Placental pericyte (primary cell): Measurements from ENCODE around the gene SMG7. TPM values are rescaled to one million over a fixed set of nuclear protein-coding genes. Genes with fewer than 3 reads are reported as not detected.

Source experiments
- total RNA-seq: library from RNA; depleted of rRNA; stranded (reverse); fragments of >200 nt; gene quantifications from 2 replicates; pipeline ENCODE4 v1.2.3, GENCODE V29; 2012

The SMG7 gene
- 21.4 and 33.5 TPM in 2 replicates for total RNA-seq

GRCh38 chr1:183472488-183473216, at the start of gene SMG7:
TSS of gene SMG7 (plus strand) at chr1:183472499. CDS start at chr1:183472621, 122 bp downstream.

GRCh38 chr1:183590244-183591191, 118.2 kb downstream of the SMG7 start, which contains the start of gene NCF2:
TSS of gene NCF2 (minus strand) at chr1:183590459. CDS start at chr1:183590329, 130 bp downstream.

Other genes with a start within 250 kb of the SMG7 start
- gene NMNAT2, start 54.1 kb upstream of the SMG7 start, total RNA-seq, result 0.22 and 6.0 TPM in 2 replicates
- 0.14 TPM in 1 of 2 replicates, not detected in the other for gene NCF2, start 118.0 kb downstream of the SMG7 start, total RNA-seq
- 99.1 and 262 TPM in 2 replicates for gene ARPC5, start 163.3 kb downstream of the SMG7 start, total RNA-seq
- gene APOBEC4, start 180.8 kb downstream of the SMG7 start, total RNA-seq, result under 0.01 TPM in 1 of 2 replicates, not detected in the other